Measurements from ENCODE around the gene KNDC1.
A peak's percentile ranks its signal among the peaks of the same experiment; 100 is the strongest.

Gene KNDC1

DNA sequence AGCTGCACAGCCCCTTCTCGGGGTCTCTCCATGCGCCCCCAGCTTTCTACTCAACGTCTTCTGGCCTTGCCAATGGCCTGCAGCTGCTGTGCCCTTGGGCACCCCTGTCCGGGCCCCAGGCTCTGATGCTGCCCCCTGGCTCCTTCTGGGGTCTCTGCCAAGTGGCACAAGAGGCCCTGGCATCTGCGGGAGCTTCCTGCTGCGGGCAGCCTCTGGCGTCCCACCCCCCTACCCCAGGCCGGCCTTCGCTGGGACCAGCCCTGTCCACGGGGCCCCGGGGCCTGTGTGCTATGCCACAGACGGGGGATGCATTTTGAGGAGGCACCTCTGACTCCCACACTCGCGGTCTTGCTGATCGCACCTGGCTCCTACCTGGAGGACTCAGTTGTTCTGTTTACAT lies 80.0 kb downstream of the KNDC1 start:
- no peak overlapping the region for H2AFZ ChIP-seq (ENCODE audit: low read depth)
- H3K9ac ChIP-seq, result no peak overlapping the region
- no peaks in the 10 kb centered on the region for H3K36me3 ChIP-seq (ENCODE audit: insufficient read depth)
- no peaks in the 10 kb centered on the region for H3K4me1 ChIP-seq (ENCODE audit: low read depth, poor library complexity, severe bottlenecking)
- H3K4me3 ChIP-seq (IDR thresholded peaks at IDR 0.05; ENCODE audit: insufficient read depth, low read depth, low read length), result no peak overlapping the region
- peaks cover 55% of the 10 kb centered on the region for H3K27me3 ChIP-seq (ENCODE audit: insufficient read depth, low read depth)
- no peak overlapping the region for H3K4me2 ChIP-seq
- H3K27ac ChIP-seq, result no peak overlapping the region
- TF ChIP-seq CTCF (conservative IDR thresholded peaks at IDR 0.05; ENCODE audit: low read depth, low read length), result no peak
- no peaks in the 10 kb centered on the region for H4K20me1 ChIP-seq (ENCODE audit: insufficient read depth)
- no peaks in the 10 kb centered on the region for H3K79me2 ChIP-seq (ENCODE audit: insufficient read depth, low read depth)

GRCh38 chr10:133241501-133242205 lies 81.6 kb downstream of the KNDC1 start:
- no peaks in the 10 kb centered on the region for H4K20me1 ChIP-seq (ENCODE audit: insufficient read depth)
- no peaks in the 10 kb centered on the region for H3K36me3 ChIP-seq (ENCODE audit: insufficient read depth)
- no peak overlapping the region for H3K27ac ChIP-seq
- H3K4me1 ChIP-seq (ENCODE audit: low read depth, poor library complexity, severe bottlenecking), result no peaks in the 10 kb centered on the region
- peaks cover 67% of the 10 kb centered on the region for H3K27me3 ChIP-seq (ENCODE audit: insufficient read depth, low read depth)
- peak overlapping the region; percentile 52; the same call in 1 of the 2 replicates for H2AFZ ChIP-seq (ENCODE audit: low read depth)
- H3K79me2 ChIP-seq (ENCODE audit: insufficient read depth, low read depth), result no peaks in the 10 kb centered on the region
- no peak overlapping the region for H3K4me3 ChIP-seq (IDR thresholded peaks at IDR 0.05; ENCODE audit: insufficient read depth, low read depth, low read length)
- peak overlapping the region; percentile 54; the same call in 1 of the 2 replicates for H3K4me2 ChIP-seq
- no peak for TF ChIP-seq CTCF (conservative IDR thresholded peaks at IDR 0.05; ENCODE audit: low read depth, low read length)
- no peak overlapping the region for H3K9ac ChIP-seq

DNA sequence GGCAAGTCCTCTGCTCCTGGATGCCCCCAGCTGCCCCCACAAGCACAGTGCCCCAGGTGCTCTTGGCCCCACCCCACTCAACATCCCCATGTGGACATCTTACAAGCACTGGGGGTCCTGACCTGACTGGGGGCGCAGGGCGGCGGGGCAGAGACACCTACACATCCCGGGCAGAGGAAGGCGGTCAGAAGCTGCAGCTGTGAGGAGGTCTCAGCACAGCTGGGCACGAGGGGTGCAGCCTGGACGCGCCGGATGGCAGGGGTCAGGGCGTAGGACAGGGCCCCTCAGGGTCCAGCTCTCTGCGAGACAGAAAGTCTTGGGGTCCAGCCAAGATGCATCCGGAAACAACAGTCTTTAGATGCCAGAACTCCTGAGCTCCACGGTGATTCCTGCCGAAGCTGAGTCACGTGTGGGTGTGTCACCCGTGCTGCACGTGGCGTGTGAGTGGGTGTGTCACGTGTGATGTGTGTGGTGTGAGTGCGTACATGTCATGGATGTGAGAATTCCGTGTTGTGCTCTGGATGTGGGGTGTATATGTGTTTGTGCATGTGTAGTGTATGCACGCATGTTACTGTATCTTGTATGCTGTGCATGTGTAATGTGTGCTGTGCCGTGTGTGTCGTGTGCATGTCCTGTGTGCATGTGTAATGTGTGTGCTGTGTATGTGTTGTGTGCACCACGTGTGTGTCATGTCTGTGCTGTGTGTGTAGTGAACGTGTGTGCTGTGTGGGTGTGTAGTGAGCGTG lies 82.8 kb downstream of the KNDC1 start:
- Histone ChIP-seq H3K9ac (no peak overlapping the region), H3K36me3 (ENCODE audit: insufficient read depth) (no peaks in the 10 kb centered on the region), H3K27ac (no peak overlapping the region), H3K79me2 (ENCODE audit: insufficient read depth, low read depth) (no peaks in the 10 kb centered on the region), H3K4me1 (ENCODE audit: low read depth, poor library complexity, severe bottlenecking) (no peaks in the 10 kb centered on the region), H3K4me2 (no peak overlapping the region), H3K4me3 (IDR thresholded peaks at IDR 0.05; ENCODE audit: insufficient read depth, low read depth, low read length) (no peak overlapping the region), H3K27me3 (ENCODE audit: insufficient read depth, low read depth) (peaks cover 70% of the 10 kb centered on the region), H4K20me1 (ENCODE audit: insufficient read depth) (no peaks in the 10 kb centered on the region), H2AFZ (ENCODE audit: low read depth) (no peak overlapping the region)
- TF ChIP-seq CTCF (conservative IDR thresholded peaks at IDR 0.05; ENCODE audit: low read depth, low read length), result no peak

DNA sequence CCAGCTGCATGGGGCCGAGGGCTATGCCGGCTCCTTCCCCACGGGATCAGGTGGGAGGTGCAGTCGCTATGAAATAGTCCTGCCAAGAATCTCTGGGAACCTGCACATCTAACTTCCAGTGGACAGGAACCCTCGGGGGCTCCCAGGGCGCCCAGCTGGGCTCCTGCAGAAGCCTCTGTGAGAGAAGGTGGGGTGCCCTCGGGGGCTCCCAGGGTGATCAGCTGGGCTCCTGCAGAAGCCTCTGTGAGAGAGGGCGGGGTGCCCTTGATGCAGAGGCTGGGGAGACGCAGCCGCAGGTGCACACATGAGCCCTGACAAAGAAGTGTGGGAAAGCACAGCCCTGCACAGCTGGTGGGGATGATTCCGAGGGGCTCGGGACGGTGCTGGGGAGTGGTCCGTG lies 83.6 kb downstream of the KNDC1 start:
- Histone ChIP-seq H3K79me2 (ENCODE audit: insufficient read depth, low read depth) (no peaks in the 10 kb centered on the region), H3K9ac (no peak overlapping the region), H3K27me3 (ENCODE audit: insufficient read depth, low read depth) (peaks cover 67% of the 10 kb centered on the region), H2AFZ (ENCODE audit: low read depth) (no peak overlapping the region), H3K36me3 (ENCODE audit: insufficient read depth) (no peaks in the 10 kb centered on the region), H3K27ac (no peak overlapping the region), H4K20me1 (ENCODE audit: insufficient read depth) (no peaks in the 10 kb centered on the region), H3K4me1 (ENCODE audit: low read depth, poor library complexity, severe bottlenecking) (no peaks in the 10 kb centered on the region), H3K4me3 (IDR thresholded peaks at IDR 0.05; ENCODE audit: insufficient read depth, low read depth, low read length) (no peak overlapping the region), H3K4me2 (no peak overlapping the region)
- TF ChIP-seq CTCF (conservative IDR thresholded peaks at IDR 0.05; ENCODE audit: low read depth, low read length), result no peak

Measured in KMS-11 (cell line).